Astrocyte (in vitro differentiated cells and primary cell): ENCODE measurements around the gene AMZ1. TPM values are rescaled to one million over a fixed set of nuclear protein-coding genes. Genes with fewer than 3 reads are reported as not detected.

Experiments
- DNase-seq: peaks from one replicate; pipeline ENCODE4 v3.0.0-alpha.2; 2010; ENCODE audit warnings: low read depth
- FAIRE-seq: peaks from 2 replicates; lab custom pipeline; 2011; peaks lifted over from hg19 to GRCh38; lab: Jason Lieb, UNC
- H2AFZ ChIP-seq: 2 replicates; pipeline ENCODE4 v1.6.0; 2012; ENCODE audit warnings: low read depth, low read length, inconsistent platforms
- H3K27ac ChIP-seq: 2 replicates; pipeline ENCODE4 v1.5.1; 2011; ENCODE audit warnings: low read depth, low read length, inconsistent platforms
- H3K27me3 ChIP-seq: 2 replicates; pipeline ENCODE4 v1.6.0; 2011; ENCODE audit warnings: low read length, inconsistent platforms; ENCODE audit not compliant: insufficient read depth
- H3K36me3 ChIP-seq: 2 replicates; pipeline ENCODE4 v1.5.1; 2011; ENCODE audit warnings: low read length, inconsistent platforms; ENCODE audit not compliant: insufficient read depth
- H3K4me1 ChIP-seq: 2 replicates; pipeline ENCODE4 v1.5.1; 2011; ENCODE audit warnings: low read length, inconsistent platforms; ENCODE audit not compliant: insufficient read depth
- H3K4me2 ChIP-seq: 2 replicates; pipeline ENCODE4 v1.6.0; 2012; ENCODE audit warnings: low read length, inconsistent platforms
- H3K4me3 ChIP-seq: 2 replicates; pipeline ENCODE4 v1.5.1; 2011; ENCODE audit warnings: low read depth, mild to moderate bottlenecking, low read length, inconsistent platforms; ENCODE audit not compliant: insufficient read depth
- H3K79me2 ChIP-seq: 2 replicates; pipeline ENCODE4 v1.6.0; 2012; ENCODE audit warnings: mild to moderate bottlenecking, low read length, inconsistent platforms; ENCODE audit not compliant: insufficient read depth
- H3K9ac ChIP-seq: 2 replicates; pipeline ENCODE4 v1.6.0; 2012; ENCODE audit warnings: mild to moderate bottlenecking, low read length, inconsistent platforms
- H3K9me3 ChIP-seq: 2 replicates; pipeline ENCODE4 v1.5.1; 2012; ENCODE audit warnings: low read depth, mild to moderate bottlenecking, low read length, inconsistent platforms; ENCODE audit not compliant: insufficient read depth
- H4K20me1 ChIP-seq: 2 replicates; pipeline ENCODE4 v1.6.0; 2012; ENCODE audit warnings: low read length, inconsistent platforms; ENCODE audit not compliant: insufficient read depth
- H3K27ac Mint-ChIP-seq: one replicate; pipeline ENCODE4 v1.8.0; 2021; ENCODE audit warnings: mild to moderate bottlenecking, mixed read lengths; ENCODE audit not compliant: unreplicated experiment
- H3K27me3 Mint-ChIP-seq: one replicate; pipeline ENCODE4 v1.8.0; 2021; ENCODE audit warnings: low read depth, mixed read lengths; ENCODE audit not compliant: unreplicated experiment
- H3K36me3 Mint-ChIP-seq: one replicate; pipeline ENCODE4 v1.8.0; 2021; ENCODE audit warnings: low read depth, mixed read lengths; ENCODE audit not compliant: unreplicated experiment
- H3K4me1 Mint-ChIP-seq: one replicate; pipeline ENCODE4 v1.8.0; 2021; ENCODE audit warnings: low read depth, mixed read lengths; ENCODE audit not compliant: unreplicated experiment
- H3K4me3 Mint-ChIP-seq: one replicate; pipeline ENCODE4 v1.8.0; 2021; ENCODE audit warnings: mild to moderate bottlenecking, moderate library complexity, mixed read lengths; ENCODE audit not compliant: unreplicated experiment
- H3K9me3 Mint-ChIP-seq: one replicate; pipeline ENCODE4 v1.8.0; 2021; ENCODE audit warnings: mild to moderate bottlenecking, mixed read lengths; ENCODE audit not compliant: unreplicated experiment
- EZH2 ChIP-seq: IDR thresholded peaks from 2 replicates; pipeline ENCODE4 v1.6.1; 2012; ENCODE audit warnings: mild to moderate bottlenecking, low read length, inconsistent platforms; ENCODE audit not compliant: insufficient read depth
- total RNA-seq: library from RNA; stranded (reverse); gene quantifications from 2 replicates; pipeline ENCODE4 v1.2.1, GENCODE V29; 2021
- TF ChIP-seq, protein P1 (sequence below): IDR thresholded peaks from 2 replicates; pipeline ENCODE4 v1.5.1; 2011; ENCODE audit warnings: low read depth, mild to moderate bottlenecking, inconsistent platforms, low read length, moderate library complexity; ENCODE audit not compliant: insufficient read depth

The AMZ1 gene
- total RNA-seq, 1 donor from 2014 or later, result 3.4 TPM

DNA sequence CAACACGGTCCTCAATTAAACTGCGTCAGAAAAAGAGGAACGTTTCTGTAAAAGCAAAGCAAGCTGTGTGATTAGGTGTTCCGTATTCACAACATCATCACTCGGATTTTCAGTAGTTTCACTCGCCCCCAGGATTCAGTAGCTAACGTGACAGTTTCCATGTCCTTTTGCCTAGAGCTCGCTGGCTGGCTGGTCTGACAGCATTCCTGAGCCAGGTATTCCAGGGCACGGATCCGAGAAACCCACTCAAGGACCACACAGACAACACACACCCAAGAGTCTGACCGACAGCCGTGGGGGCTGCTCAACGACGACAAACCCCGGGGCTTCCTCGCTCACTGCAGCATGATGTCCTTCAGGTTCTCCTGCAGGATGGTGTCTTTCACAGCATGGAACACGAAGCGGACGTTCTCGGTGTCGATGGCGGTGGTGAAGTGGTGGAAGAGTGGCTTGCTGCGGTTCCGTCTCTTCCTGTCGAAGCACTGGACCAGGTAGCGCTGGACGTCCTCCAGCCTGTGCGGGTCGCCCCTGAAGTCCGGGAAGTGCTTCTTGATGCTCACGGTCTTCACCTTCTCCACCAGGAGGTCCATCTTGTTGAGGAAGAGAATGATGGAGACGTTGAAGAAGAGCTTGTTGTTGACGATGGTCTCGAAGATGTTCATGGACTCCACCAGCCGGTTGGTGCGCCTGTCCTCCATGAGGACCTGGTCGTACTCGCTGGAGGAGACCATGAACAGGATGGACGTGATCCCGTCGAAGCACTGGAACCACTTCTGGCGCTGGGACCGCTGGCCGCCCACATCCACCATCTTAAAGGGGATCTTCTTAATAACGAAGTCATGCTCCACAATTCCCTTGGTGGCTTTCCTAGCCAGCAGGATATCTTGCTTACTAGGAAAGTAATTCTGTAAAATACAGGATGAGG lies 43.1 kb downstream of the AMZ1 start:
- Histone ChIP-seq H3K79me2 (peaks cover 29% of the 10 kb centered on the region), H3K36me3 (peaks cover 10% of the 10 kb centered on the region), H3K4me1 (peaks cover 15% of the 10 kb centered on the region), H3K27ac (no peak overlapping the region), H3K9me3 (no peaks in the 10 kb centered on the region), H3K27me3 (no peaks in the 10 kb centered on the region), H3K9ac (no peak overlapping the region), H2AFZ (no peak overlapping the region), H4K20me1 (peaks cover 40% of the 10 kb centered on the region), H3K4me3 (no peak overlapping the region), H3K4me2 (no peak overlapping the region)
- Mint-ChIP-seq H3K4me3 (no peak overlapping the region), H3K36me3 (peaks cover 38% of the 10 kb centered on the region), H3K27ac (peak overlapping the region; percentile 29), H3K4me1 (peaks cover 4% of the 10 kb centered on the region), H3K27me3 (no peaks in the 10 kb centered on the region), H3K9me3 (peaks cover 2% of the 10 kb centered on the region)
- TF ChIP-seq, protein P1, sequence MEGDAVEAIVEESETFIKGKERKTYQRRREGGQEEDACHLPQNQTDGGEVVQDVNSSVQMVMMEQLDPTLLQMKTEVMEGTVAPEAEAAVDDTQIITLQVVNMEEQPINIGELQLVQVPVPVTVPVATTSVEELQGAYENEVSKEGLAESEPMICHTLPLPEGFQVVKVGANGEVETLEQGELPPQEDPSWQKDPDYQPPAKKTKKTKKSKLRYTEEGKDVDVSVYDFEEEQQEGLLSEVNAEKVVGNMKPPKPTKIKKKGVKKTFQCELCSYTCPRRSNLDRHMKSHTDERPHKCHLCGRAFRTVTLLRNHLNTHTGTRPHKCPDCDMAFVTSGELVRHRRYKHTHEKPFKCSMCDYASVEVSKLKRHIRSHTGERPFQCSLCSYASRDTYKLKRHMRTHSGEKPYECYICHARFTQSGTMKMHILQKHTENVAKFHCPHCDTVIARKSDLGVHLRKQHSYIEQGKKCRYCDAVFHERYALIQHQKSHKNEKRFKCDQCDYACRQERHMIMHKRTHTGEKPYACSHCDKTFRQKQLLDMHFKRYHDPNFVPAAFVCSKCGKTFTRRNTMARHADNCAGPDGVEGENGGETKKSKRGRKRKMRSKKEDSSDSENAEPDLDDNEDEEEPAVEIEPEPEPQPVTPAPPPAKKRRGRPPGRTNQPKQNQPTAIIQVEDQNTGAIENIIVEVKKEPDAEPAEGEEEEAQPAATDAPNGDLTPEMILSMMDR, result no peak
- TF ChIP-seq EZH2, result no peak
- DNase-seq, result no peak
- no peak for FAIRE-seq

DNA sequence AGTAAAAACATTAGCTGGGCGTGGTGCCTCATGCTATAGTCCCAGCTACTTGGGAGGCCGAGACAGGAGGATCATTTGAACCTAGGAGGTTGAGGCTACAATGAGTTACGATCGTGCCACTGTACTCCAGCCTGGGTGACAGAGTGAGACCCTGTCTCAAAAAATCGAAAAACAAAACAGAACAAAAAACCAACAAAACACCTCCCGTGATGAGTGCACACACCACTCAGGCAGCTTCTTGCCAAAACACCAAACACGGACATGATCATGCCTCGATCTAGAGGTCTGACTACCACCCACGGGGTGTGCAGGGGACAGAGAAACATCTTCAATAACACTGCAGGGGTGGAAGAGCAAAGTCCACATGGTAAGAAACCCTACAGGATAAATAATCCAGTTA lies 44.4 kb downstream of the AMZ1 start:
- Histone ChIP-seq H3K36me3 (peaks cover 2% of the 10 kb centered on the region), H3K4me3 (no peak overlapping the region), H3K4me2 (no peak overlapping the region), H3K4me1 (peaks cover 15% of the 10 kb centered on the region), H3K9ac (no peak overlapping the region), H3K79me2 (peaks cover 36% of the 10 kb centered on the region), H4K20me1 (peaks cover 43% of the 10 kb centered on the region), H3K9me3 (no peaks in the 10 kb centered on the region), H3K27me3 (no peaks in the 10 kb centered on the region), H3K27ac (no peak overlapping the region), H2AFZ (no peak overlapping the region)
- H3K36me3 Mint-ChIP-seq, result peaks cover 36% of the 10 kb centered on the region
- no peak overlapping the region for H3K27ac Mint-ChIP-seq
- FAIRE-seq (no peak), DNase-seq (no peak)
- no peak for TF ChIP-seq EZH2
- TF ChIP-seq, protein P1, result no peak
- no peaks in the 10 kb centered on the region for H3K27me3 Mint-ChIP-seq
- H3K4me1 Mint-ChIP-seq, result peaks cover 4% of the 10 kb centered on the region
- peaks cover 2% of the 10 kb centered on the region for H3K9me3 Mint-ChIP-seq
- H3K4me3 Mint-ChIP-seq, result no peak overlapping the region
